ENCODE data around the gene WFDC1. TPM values are rescaled to one million over a fixed set of nuclear protein-coding genes. Genes with fewer than 3 reads are reported as not detected.

Gene WFDC1
- total and polyA plus RNA-seq, 2 donors (not counting 1 experiment from before 2014, with no cell fraction given), result 32.1 to 34.0 TPM

DNA sequence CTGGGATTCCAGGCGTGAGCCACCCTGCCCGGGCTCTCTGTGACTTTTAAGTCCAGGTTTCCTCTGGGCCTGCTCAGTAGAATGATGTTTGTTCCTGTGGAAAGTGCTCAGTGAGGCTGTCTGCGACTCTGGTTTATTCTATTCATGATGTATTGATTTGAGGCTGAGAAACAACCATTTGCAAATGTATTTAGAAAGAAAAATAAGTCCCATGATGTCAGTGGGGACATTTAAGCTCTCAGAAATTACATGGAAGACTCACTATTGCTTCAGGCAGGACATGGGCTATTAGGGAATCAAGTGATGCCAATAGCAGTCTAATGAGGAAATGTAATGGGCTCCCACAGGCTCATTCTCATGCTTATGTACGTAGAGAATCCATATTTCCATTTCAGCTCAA is 32.6 kb upstream of the WFDC1 start:
- H2AFZ ChIP-seq (ENCODE audit: low read length), result no peak overlapping the region
- DNase-seq (ENCODE audit: low read depth in 2 of 2), result no peak

DNA sequence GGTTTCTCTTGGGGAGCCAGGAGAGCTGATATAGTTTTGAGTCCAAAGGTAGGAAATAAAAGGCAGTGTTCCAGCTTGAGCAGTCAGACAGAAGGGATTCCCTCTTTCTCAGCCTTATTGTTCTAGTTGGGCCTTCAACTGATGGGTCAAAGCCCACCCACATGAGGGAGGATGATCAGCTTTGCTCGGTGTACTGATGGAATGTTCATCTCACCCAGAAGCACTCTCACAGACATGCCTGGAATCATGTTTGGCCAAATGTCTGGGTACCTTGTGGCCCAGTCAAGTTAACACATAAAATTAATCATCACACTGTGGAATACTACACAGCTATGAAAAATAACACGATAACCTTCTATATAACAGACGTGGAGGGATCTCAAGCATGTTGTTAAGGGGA is 31.7 kb upstream of the WFDC1 start:
- no peak overlapping the region for H3K4me2 ChIP-seq (ENCODE audit: extremely low read depth, insufficient read depth, low read length)
- no peaks in the 10 kb centered on the region for H3K9me3 ChIP-seq (ENCODE audit: control insufficient read depth, insufficient read depth, low read depth, low read length)
- H3K4me1 ChIP-seq (ENCODE audit: control insufficient read depth, extremely low read depth, insufficient read depth, low read length), result no peaks in the 10 kb centered on the region
- no peak overlapping the region for H3K27ac ChIP-seq (ENCODE audit: insufficient read depth, low read length)
- no peaks in the 10 kb centered on the region for H3K36me3 ChIP-seq (ENCODE audit: control insufficient read depth, insufficient read depth, low read length)
- DNase-seq (ENCODE audit: low read depth in 2 of 2), result no peak
- no peak overlapping the region for H2AFZ ChIP-seq (ENCODE audit: low read length)
- no peaks in the 10 kb centered on the region for H4K20me1 ChIP-seq (ENCODE audit: control insufficient read depth, extremely low read depth, insufficient read depth, low read length)
- H3K9ac ChIP-seq (ENCODE audit: insufficient read depth, low read length), result no peak overlapping the region
- peaks cover 3% of the 10 kb centered on the region for H3K27me3 ChIP-seq (ENCODE audit: control insufficient read depth, insufficient read depth, low read length)
- H3K79me2 ChIP-seq (ENCODE audit: control insufficient read depth, insufficient read depth, low read length), result no peaks in the 10 kb centered on the region
- H3K4me3 ChIP-seq (replicated peaks in 1 of 4; ENCODE audit: control extremely low read depth in 1 of 4, insufficient read depth in 1 of 4, low read depth in 3 of 4, low read length in 4 of 4), result no peak overlapping the region
- TF ChIP-seq, protein P1, sequence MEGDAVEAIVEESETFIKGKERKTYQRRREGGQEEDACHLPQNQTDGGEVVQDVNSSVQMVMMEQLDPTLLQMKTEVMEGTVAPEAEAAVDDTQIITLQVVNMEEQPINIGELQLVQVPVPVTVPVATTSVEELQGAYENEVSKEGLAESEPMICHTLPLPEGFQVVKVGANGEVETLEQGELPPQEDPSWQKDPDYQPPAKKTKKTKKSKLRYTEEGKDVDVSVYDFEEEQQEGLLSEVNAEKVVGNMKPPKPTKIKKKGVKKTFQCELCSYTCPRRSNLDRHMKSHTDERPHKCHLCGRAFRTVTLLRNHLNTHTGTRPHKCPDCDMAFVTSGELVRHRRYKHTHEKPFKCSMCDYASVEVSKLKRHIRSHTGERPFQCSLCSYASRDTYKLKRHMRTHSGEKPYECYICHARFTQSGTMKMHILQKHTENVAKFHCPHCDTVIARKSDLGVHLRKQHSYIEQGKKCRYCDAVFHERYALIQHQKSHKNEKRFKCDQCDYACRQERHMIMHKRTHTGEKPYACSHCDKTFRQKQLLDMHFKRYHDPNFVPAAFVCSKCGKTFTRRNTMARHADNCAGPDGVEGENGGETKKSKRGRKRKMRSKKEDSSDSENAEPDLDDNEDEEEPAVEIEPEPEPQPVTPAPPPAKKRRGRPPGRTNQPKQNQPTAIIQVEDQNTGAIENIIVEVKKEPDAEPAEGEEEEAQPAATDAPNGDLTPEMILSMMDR (conservative IDR thresholded peaks at IDR 0.05 in 1 of 2, IDR thresholded peaks at IDR 0.05 in 1 of 2; ENCODE audit: low read depth in 1 of 2, low read length in 2 of 2), result no peak
- TF ChIP-seq EZH2 (IDR thresholded peaks at IDR 0.05; ENCODE audit: low read length, missing control alignments), result no peak

More for the DNA sequence above, 32.6 kb upstream of the WFDC1 start:
- H4K20me1 ChIP-seq (ENCODE audit: control insufficient read depth, extremely low read depth, insufficient read depth, low read length), result no peaks in the 10 kb centered on the region
- no peaks in the 10 kb centered on the region for H3K4me1 ChIP-seq (ENCODE audit: control insufficient read depth, extremely low read depth, insufficient read depth, low read length)
- H3K9me3 ChIP-seq (ENCODE audit: control insufficient read depth, insufficient read depth, low read depth, low read length), result no peaks in the 10 kb centered on the region
- no peak overlapping the region for H3K9ac ChIP-seq (ENCODE audit: insufficient read depth, low read length)
- H3K79me2 ChIP-seq (ENCODE audit: control insufficient read depth, insufficient read depth, low read length), result no peaks in the 10 kb centered on the region
- H3K27ac ChIP-seq (ENCODE audit: insufficient read depth, low read length), result no peak overlapping the region
- H3K4me3 ChIP-seq (replicated peaks in 1 of 4; ENCODE audit: control extremely low read depth in 1 of 4, insufficient read depth in 1 of 4, low read depth in 3 of 4, low read length in 4 of 4), result no peak overlapping the region
- H3K36me3 ChIP-seq (ENCODE audit: control insufficient read depth, insufficient read depth, low read length), result no peaks in the 10 kb centered on the region
- no peaks in the 10 kb centered on the region for H3K27me3 ChIP-seq (ENCODE audit: control insufficient read depth, insufficient read depth, low read length)
- H3K4me2 ChIP-seq (ENCODE audit: extremely low read depth, insufficient read depth, low read length), result no peak overlapping the region
- TF ChIP-seq, protein P1 (conservative IDR thresholded peaks at IDR 0.05 in 1 of 2, IDR thresholded peaks at IDR 0.05 in 1 of 2; ENCODE audit: low read depth in 1 of 2, low read length in 2 of 2), result no peak
- TF ChIP-seq EZH2 (IDR thresholded peaks at IDR 0.05; ENCODE audit: low read length, missing control alignments), result no peak

DNA sequence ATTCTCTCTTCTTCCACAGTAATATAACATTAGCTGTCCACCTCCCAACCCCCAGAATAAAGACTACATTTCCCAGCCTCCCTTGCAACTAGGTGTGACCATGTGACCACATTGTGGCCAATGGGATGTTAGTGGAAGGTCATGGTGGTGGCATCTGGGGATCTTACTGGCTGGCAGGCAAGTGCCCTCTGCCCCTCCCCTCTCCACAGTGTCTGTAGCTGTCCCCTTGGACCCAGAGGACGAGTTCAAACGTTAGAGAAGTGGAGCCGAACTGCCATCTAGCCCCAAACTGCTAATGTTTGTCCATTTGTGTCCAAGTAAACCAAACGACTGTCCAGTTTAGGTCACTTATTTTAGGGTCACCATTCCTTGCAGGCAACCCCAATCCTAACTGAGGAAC is 28.2 kb upstream of the WFDC1 start:
- TF ChIP-seq, protein P1 (conservative IDR thresholded peaks at IDR 0.05 in 1 of 2, IDR thresholded peaks at IDR 0.05 in 1 of 2; ENCODE audit: low read depth in 1 of 2, low read length in 2 of 2), result no peak
- TF ChIP-seq EZH2 (IDR thresholded peaks at IDR 0.05; ENCODE audit: low read length, missing control alignments), result no peak
- peak; percentile 44 to 58 for DNase-seq (ENCODE audit: low read depth in 2 of 2)
- no peak overlapping the region for H2AFZ ChIP-seq (ENCODE audit: low read length)

More for the DNA sequence above, 28.2 kb upstream of the WFDC1 start:
- H3K4me3 ChIP-seq (replicated peaks in 1 of 4; ENCODE audit: control extremely low read depth in 1 of 4, insufficient read depth in 1 of 4, low read depth in 3 of 4, low read length in 4 of 4), result no peak overlapping the region
- peaks cover 10% of the 10 kb centered on the region for H3K27me3 ChIP-seq (ENCODE audit: control insufficient read depth, insufficient read depth, low read length)
- no peak overlapping the region for H3K9ac ChIP-seq (ENCODE audit: insufficient read depth, low read length)
- H3K36me3 ChIP-seq (ENCODE audit: control insufficient read depth, insufficient read depth, low read length), result no peaks in the 10 kb centered on the region
- no peaks in the 10 kb centered on the region for H3K4me1 ChIP-seq (ENCODE audit: control insufficient read depth, extremely low read depth, insufficient read depth, low read length)
- H4K20me1 ChIP-seq (ENCODE audit: control insufficient read depth, extremely low read depth, insufficient read depth, low read length), result no peaks in the 10 kb centered on the region
- no peak overlapping the region for H3K4me2 ChIP-seq (ENCODE audit: extremely low read depth, insufficient read depth, low read length)
- no peaks in the 10 kb centered on the region for H3K79me2 ChIP-seq (ENCODE audit: control insufficient read depth, insufficient read depth, low read length)
- no peaks in the 10 kb centered on the region for H3K9me3 ChIP-seq (ENCODE audit: control insufficient read depth, insufficient read depth, low read depth, low read length)
- H3K27ac ChIP-seq (ENCODE audit: insufficient read depth, low read length), result no peak overlapping the region
